HepG2 (cell line): ENCODE data around the gene PGM3.

Experiments
- CTCF ChIP-seq: sonication (generic); formaldehyde crosslinking; IDR thresholded peaks from 2 replicates; pipeline ENCODE4 v1.5.0; 2020; ENCODE audit warnings: mild to moderate bottlenecking, missing genetic modification reagents, moderate library complexity
- JUNB ChIP-seq: sonication (generic); formaldehyde crosslinking; IDR thresholded peaks from 2 replicates; pipeline ENCODE4 v1.8.0; 2022; ENCODE audit warnings: missing genetic modification reagents, mild to moderate bottlenecking, borderline replicate concordance
- KDM4B ChIP-seq: sonication (generic); formaldehyde crosslinking; IDR thresholded peaks from 2 replicates; pipeline ENCODE4 v1.4.0; 2020; ENCODE audit warnings: missing genetic modification reagents
- NFE2L2 ChIP-seq: fragments of 150-350 bp; IDR thresholded peaks from 2 replicates; pipeline ENCODE4 v1.6.1; 2014; ENCODE audit warnings: low read length
- RAD51 ChIP-seq: fragments of 450-650 bp; IDR thresholded peaks from 2 replicates; pipeline ENCODE4 v1.6.1; 2016; ENCODE audit warnings: borderline replicate concordance
- RFXAP ChIP-seq: sonication (generic); formaldehyde crosslinking; IDR thresholded peaks from 2 replicates; pipeline ENCODE4 v1.4.0; 2020; ENCODE audit warnings: missing genetic modification reagents, borderline replicate concordance
- TCF7 ChIP-seq: sonication (generic); IDR thresholded peaks from 2 replicates; pipeline ENCODE4 v1.6.1; 2016; ENCODE audit warnings: antibody characterized with exemption, low read depth
- ZBTB20 ChIP-seq: sonication (generic); formaldehyde crosslinking; IDR thresholded peaks from 2 replicates; pipeline ENCODE4 v1.8.1; 2023; ENCODE audit warnings: missing genetic modification reagents, low read depth, mild to moderate bottlenecking, borderline replicate concordance
- ZNF160 ChIP-seq: sonication (generic); formaldehyde crosslinking; IDR thresholded peaks from 2 replicates; pipeline ENCODE4 v1.8.0; 2022; ENCODE audit warnings: mild to moderate bottlenecking, inconsistent platforms, missing genetic modification reagents
- ZNF558 ChIP-seq: sonication (generic); formaldehyde crosslinking; IDR thresholded peaks from 2 replicates; pipeline ENCODE4 v1.9.0; 2022; ENCODE audit warnings: mild to moderate bottlenecking, missing genetic modification reagents, borderline replicate concordance
- ZNF577 ChIP-seq: sonication (generic); formaldehyde crosslinking; IDR thresholded peaks from 2 replicates; pipeline ENCODE4 v1.4.0; 2020; ENCODE audit warnings: mild to moderate bottlenecking, low read depth, missing genetic modification reagents, borderline replicate concordance

GRCh38 chr6:83221889-83222479 is 28.9 kb upstream of the PGM3 start:
- TF ChIP-seq CTCF, result peak; percentile 50
- TF ChIP-seq ZNF558 (CRISPR knock-in tag), result no peak
- no peak for TF ChIP-seq ZNF577 (CRISPR knock-in tag)
- TF ChIP-seq NFE2L2, result no peak
- TF ChIP-seq JUNB (CRISPR knock-in tag), result no peak
- TF ChIP-seq RAD51, result no peak
- no peak for TF ChIP-seq TCF7
- TF ChIP-seq RFXAP (CRISPR knock-in tag), result no peak
- TF ChIP-seq ZBTB20 (CRISPR knock-in tag), result no peak
- TF ChIP-seq ZNF160, result no peak
- TF ChIP-seq KDM4B (CRISPR knock-in tag), result no peak
